GM10847 (cell line): ENCODE results near the gene INTS11.

Experiments used
- POLR2A ChIP-seq: IDR thresholded peaks from 2 replicates; pipeline ENCODE4 v1.6.1; 2011; ENCODE audit not compliant: insufficient read length; ENCODE audit errors: extremely low read depth

Gene INTS11

GRCh38 chr1:1360506-1361169 lies 36.2 kb upstream of the INTS11 start:
- no peak for TF ChIP-seq POLR2A

- TF ChIP-seq POLR2A = no peak
Observed at GRCh38 chr1:1359664-1360468, 35.4 kb upstream of the INTS11 start.

- no peak for TF ChIP-seq POLR2A
Observed at GRCh38 chr1:1359308-1359663, 34.8 kb upstream of the INTS11 start.

- TF ChIP-seq POLR2A = no peak
Observed at GRCh38 chr1:1358433-1359271, 34.2 kb upstream of the INTS11 start, which contains the start of gene MXRA8. TSS of gene MXRA8 (minus strand) at chr1:1358555. CDS start at chr1:1358504, 51 bp downstream.

GRCh38 chr1:1357871-1358432 lies 33.5 kb upstream of the INTS11 start:
- TF ChIP-seq POLR2A = no peak

- no peak for TF ChIP-seq POLR2A
Observed at GRCh38 chr1:1356796-1357401, 32.4 kb upstream of the INTS11 start.

GRCh38 chr1:1356166-1356795 lies 31.8 kb upstream of the INTS11 start:
- TF ChIP-seq POLR2A = no peak

- no peak for TF ChIP-seq POLR2A
Observed at GRCh38 chr1:1355416-1355815, 31.0 kb upstream of the INTS11 start.

- no peak for TF ChIP-seq POLR2A
Observed at GRCh38 chr1:1354271-1355247, 30.1 kb upstream of the INTS11 start.

- TF ChIP-seq POLR2A = no peak
Observed at GRCh38 chr1:1353389-1354151, 29.1 kb upstream of the INTS11 start.

- TF ChIP-seq POLR2A = no peak
Observed at GRCh38 chr1:1352786-1353388, 28.4 kb upstream of the INTS11 start.

- TF ChIP-seq POLR2A = no peak
Observed at GRCh38 chr1:1351511-1352427, 27.3 kb upstream of the INTS11 start.
